Ascending aorta (tissue), 2 donors: ENCODE measurements around the gene PIGL. TPM values are rescaled to one million over a fixed set of nuclear protein-coding genes. Genes with fewer than 3 reads are reported as not detected.

Experiments
- DNase-seq, 2 donors: peaks; one replicate each; pipeline ENCODE4 v3.0.0-alpha.2; 2019; ENCODE audit warnings: low spot score in 2 of 2
- H3K27ac ChIP-seq, 2 donors: fragments of 200-600 bp; sonication (generic); one replicate each; pipeline ENCODE4 v1.5.1; 2016 to 2017; ENCODE audit warnings: mild to moderate bottlenecking in 1 of 2
- H3K27me3 ChIP-seq: fragments of 200-600 bp; sonication (generic); one replicate; pipeline ENCODE4 v1.5.1; 2017
- H3K36me3 ChIP-seq, 2 donors: fragments of 200-600 bp; sonication (generic); one replicate each; pipeline ENCODE4 v1.5.1; 2016
- H3K4me1 ChIP-seq, 2 donors: fragments of 200-600 bp; sonication (generic); one replicate each; pipeline ENCODE4 v1.5.1; 2016 to 2017; ENCODE audit warnings: mild to moderate bottlenecking in 1 of 2
- H3K4me3 ChIP-seq, 2 donors: fragments of 200-600 bp; sonication (generic); one replicate each; pipeline ENCODE4 v1.5.1; 2016 to 2017; ENCODE audit warnings: mild to moderate bottlenecking in 1 of 2
- H3K9me3 ChIP-seq, 2 donors: fragments of 200-600 bp; sonication (generic); one replicate each; pipeline ENCODE4 v1.5.1; 2016
- CTCF ChIP-seq, 3 experiments: fragments of 200-600 bp in 2 of 3; fragments of 450-650 bp in 1 of 3; sonication (generic) in 2 of 3; IDR thresholded peaks; one replicate each; pipeline ENCODE4 v1.5.1; 2016 to 2019; ENCODE audit warnings: antibody characterized with exemption in 3 of 3, mild to moderate bottlenecking in 1 of 3, moderate library complexity in 1 of 3
- intact Hi-C: fragments of 100-400 bp; cut with DNase I; formaldehyde crosslinking; loops from one replicate; pipeline ENCODE4 v1.15.1; 2023
- total RNA-seq: library from RNA; depleted of rRNA; stranded (reverse); fragments of >200 nt; gene quantifications from one replicate; pipeline ENCODE4 v1.1.0, GENCODE V29; 2016

Gene PIGL
- total RNA-seq, 1 donor from 2014 or later = 6.2 TPM

GRCh38 chr17:16329519-16330271 is 112.7 kb downstream of the PIGL start:
- H3K27me3 ChIP-seq = no peaks in the 10 kb centered on the region

GRCh38 chr17:16338391-16338790 is 121.4 kb downstream of the PIGL start:
- intact Hi-C loops = no loop called here
- H3K4me1 ChIP-seq = no peaks in the 10 kb centered on the region
- no peak for TF ChIP-seq CTCF (IDR thresholded peaks at IDR 0.05)

More at GRCh38 chr17:16329519-16330271, 112.7 kb downstream of the PIGL start:
- no peak for TF ChIP-seq CTCF (IDR thresholded peaks at IDR 0.05)
- H3K4me3 ChIP-seq = peak overlapping the region; percentile 27 to 59
- intact Hi-C loops = no loop called here
- H3K27ac ChIP-seq = peak overlapping the region; percentile 40 to 51
- peaks cover 2 to 15% of the 10 kb centered on the region in 2 donors for H3K36me3 ChIP-seq
- H3K9me3 ChIP-seq = no peaks in the 10 kb centered on the region
- peak in 1 of 2 donors; percentile 65 for DNase-seq
- H3K4me1 ChIP-seq = peaks cover 0 to 9% of the 10 kb centered on the region in 2 donors

GRCh38 chr17:16339402-16339801 is 122.4 kb downstream of the PIGL start:
- Histone ChIP-seq H3K36me3 (peaks cover 13 to 19% of the 10 kb centered on the region in 2 donors), H3K4me3 (no peak overlapping the region), H3K27me3 (no peaks in the 10 kb centered on the region), H3K9me3 (no peaks in the 10 kb centered on the region), H3K27ac (no peak overlapping the region), H3K4me1 (no peaks in the 10 kb centered on the region)
- no peak for TF ChIP-seq CTCF (IDR thresholded peaks at IDR 0.05)
- DNase-seq = no peak
- intact Hi-C loops = no loop called here

More at GRCh38 chr17:16338391-16338790, 121.4 kb downstream of the PIGL start:
- Histone ChIP-seq H3K27ac (no peak overlapping the region), H3K9me3 (no peaks in the 10 kb centered on the region), H3K4me3 (no peak overlapping the region), H3K36me3 (peaks cover 9 to 10% of the 10 kb centered on the region in 2 donors), H3K27me3 (no peaks in the 10 kb centered on the region)
- no peak for DNase-seq

- no peaks in the 10 kb centered on the region for H3K27me3 ChIP-seq
- peaks cover 13 to 20% of the 10 kb centered on the region in 2 donors for H3K36me3 ChIP-seq
- intact Hi-C loops = no loop called here
- no peak for TF ChIP-seq CTCF (IDR thresholded peaks at IDR 0.05)
- H3K27ac ChIP-seq = no peak overlapping the region
- no peak overlapping the region for H3K4me3 ChIP-seq
- H3K4me1 ChIP-seq = no peaks in the 10 kb centered on the region
- DNase-seq = no peak
- no peaks in the 10 kb centered on the region for H3K9me3 ChIP-seq
These were observed 122.9 kb downstream of the PIGL start for GRCh38 chr17:16339959-16340358.

- Histone ChIP-seq H3K27me3 (no peaks in the 10 kb centered on the region), H3K4me1 (no peaks in the 10 kb centered on the region), H3K27ac (peak overlapping the region in 1 of 2 donors; percentile 27), H3K36me3 (peaks cover 13 to 24% of the 10 kb centered on the region in 2 donors), H3K9me3 (no peaks in the 10 kb centered on the region), H3K4me3 (no peak overlapping the region)
- intact Hi-C loops = no loop called here
- no peak for DNase-seq
- no peak for TF ChIP-seq CTCF (IDR thresholded peaks at IDR 0.05)
These were observed 126.0 kb downstream of the PIGL start for GRCh38 chr17:16342979-16343378.
